Activated naive CD4-positive, alpha-beta T cell treated with anti-CD3 and anti-CD28 coated beads, Interleukin-2, amount 10 ng/mL, durations not matched to agents 7 days and 5 days (primary cell): ENCODE data around the gene AXIN1.
"Not testable (repeated sequence)": the region's sequence is repeated elsewhere in the genome, so short reads cannot be mapped to it uniquely, and the experiment has no call there.

ENCODE experiments used
- CTCF ChIA-PET: fragments of 350-600 bp; sonication (Branson Sonifier 250); formaldehyde crosslinking; loops from one replicate; lab custom pipeline; 2021; ENCODE audit warnings: antibody characterized with exemption; lab: Charles Lee
- DNase-seq: peaks from one replicate; pipeline ENCODE4 v3.0.0-alpha.2; 2020
- H3K27ac Mint-ChIP-seq: one replicate; pipeline ENCODE4 v1.8.0; 2021; ENCODE audit warnings: mild to moderate bottlenecking, moderate library complexity, mixed read lengths
- H3K27me3 Mint-ChIP-seq: one replicate; pipeline ENCODE4 v1.8.0; 2021; ENCODE audit warnings: mild to moderate bottlenecking, mixed read lengths
- H3K36me3 Mint-ChIP-seq: one replicate; pipeline ENCODE4 v1.8.0; 2021; ENCODE audit warnings: mixed read lengths
- H3K4me1 Mint-ChIP-seq: one replicate; pipeline ENCODE4 v1.8.0; 2021; ENCODE audit warnings: mixed read lengths
- H3K4me3 Mint-ChIP-seq: one replicate; pipeline ENCODE4 v1.8.0; 2021; ENCODE audit warnings: mild to moderate bottlenecking, moderate library complexity, mixed read lengths
- H3K9me3 Mint-ChIP-seq: one replicate; pipeline ENCODE4 v1.8.0; 2021; ENCODE audit warnings: mixed read lengths

Gene AXIN1

GRCh38 chr16:268141-269053 is 84.1 kb downstream of the AXIN1 start:
- H3K27me3 Mint-ChIP-seq, result peaks cover 20% of the 10 kb centered on the region
- peaks cover 8% of the 10 kb centered on the region for H3K9me3 Mint-ChIP-seq
- DNase-seq, result no peak
- no peaks in the 10 kb centered on the region for H3K4me1 Mint-ChIP-seq
- H3K36me3 Mint-ChIP-seq, result peaks cover 2% of the 10 kb centered on the region
- CTCF ChIA-PET, result no interaction called here
- H3K4me3 Mint-ChIP-seq, result no peak overlapping the region
- no peak overlapping the region for H3K27ac Mint-ChIP-seq

GRCh38 chr16:267562-267961 is 85.0 kb downstream of the AXIN1 start:
- H3K4me1 Mint-ChIP-seq, H3K27ac Mint-ChIP-seq, DNase-seq, H3K36me3 Mint-ChIP-seq, H3K4me3 Mint-ChIP-seq, H3K9me3 Mint-ChIP-seq, CTCF ChIA-PET: not testable (repeated sequence)
- H3K27me3 Mint-ChIP-seq, result peaks cover 14% of the 10 kb centered on the region

- peaks cover 8% of the 10 kb centered on the region for H3K9me3 Mint-ChIP-seq
- H3K4me3 Mint-ChIP-seq, result no peak overlapping the region
- no peaks in the 10 kb centered on the region for H3K4me1 Mint-ChIP-seq
- H3K27ac Mint-ChIP-seq, result no peak overlapping the region
- peaks cover 7% of the 10 kb centered on the region for H3K27me3 Mint-ChIP-seq
- DNase-seq, result no peak
- H3K36me3 Mint-ChIP-seq, result peaks cover 2% of the 10 kb centered on the region
- CTCF ChIA-PET, result no interaction called here
Observed at GRCh38 chr16:266258-267164, 86.0 kb downstream of the AXIN1 start.

- DNase-seq, result no peak
- H3K27ac Mint-ChIP-seq, result no peak overlapping the region
- H3K27me3 Mint-ChIP-seq, result peaks cover 7% of the 10 kb centered on the region
Observed at GRCh38 chr16:265711-266110, 86.8 kb downstream of the AXIN1 start.

GRCh38 chr16:265002-265529 is 87.5 kb downstream of the AXIN1 start:
- Mint-ChIP-seq H3K36me3 (peaks cover 6% of the 10 kb centered on the region), H3K4me1 (no peaks in the 10 kb centered on the region), H3K4me3 (no peak overlapping the region), H3K9me3 (peaks cover 8% of the 10 kb centered on the region), H3K27ac (no peak overlapping the region), H3K27me3 (peaks cover 6% of the 10 kb centered on the region)
- no peak for DNase-seq
- CTCF ChIA-PET, result no interaction called here

More at GRCh38 chr16:265711-266110, 86.8 kb downstream of the AXIN1 start:
- H3K36me3 Mint-ChIP-seq, result peaks cover 2% of the 10 kb centered on the region
- H3K4me3 Mint-ChIP-seq, result no peak overlapping the region
- peaks cover 8% of the 10 kb centered on the region for H3K9me3 Mint-ChIP-seq
- CTCF ChIA-PET, result no interaction called here
- H3K4me1 Mint-ChIP-seq, result no peaks in the 10 kb centered on the region

GRCh38 chr16:264440-264951 is 88.0 kb downstream of the AXIN1 start:
- DNase-seq, result no peak
- H3K27ac Mint-ChIP-seq, result no peak overlapping the region
- no peaks in the 10 kb centered on the region for H3K4me1 Mint-ChIP-seq
- CTCF ChIA-PET, result no interaction called here
- no peaks in the 10 kb centered on the region for H3K27me3 Mint-ChIP-seq
- peaks cover 6% of the 10 kb centered on the region for H3K36me3 Mint-ChIP-seq
- H3K9me3 Mint-ChIP-seq, result peaks cover 8% of the 10 kb centered on the region
- no peak overlapping the region for H3K4me3 Mint-ChIP-seq

- no peak overlapping the region for H3K27ac Mint-ChIP-seq
- peaks cover 6% of the 10 kb centered on the region for H3K36me3 Mint-ChIP-seq
- no peaks in the 10 kb centered on the region for H3K4me1 Mint-ChIP-seq
- H3K9me3 Mint-ChIP-seq, result peaks cover 8% of the 10 kb centered on the region
- no peak overlapping the region for H3K4me3 Mint-ChIP-seq
- H3K27me3 Mint-ChIP-seq, result no peaks in the 10 kb centered on the region
- CTCF ChIA-PET, result no interaction called here
- DNase-seq, result no peak
Observed at GRCh38 chr16:263944-264343, 88.6 kb downstream of the AXIN1 start.

GRCh38 chr16:263182-263774 is 89.2 kb downstream of the AXIN1 start:
- peaks cover 6% of the 10 kb centered on the region for H3K36me3 Mint-ChIP-seq
- CTCF ChIA-PET, result no interaction called here
- no peaks in the 10 kb centered on the region for H3K27me3 Mint-ChIP-seq
- no peaks in the 10 kb centered on the region for H3K4me1 Mint-ChIP-seq
- H3K9me3 Mint-ChIP-seq, result peaks cover 8% of the 10 kb centered on the region
- DNase-seq, result no peak
- H3K4me3 Mint-ChIP-seq, result no peak overlapping the region
- H3K27ac Mint-ChIP-seq, result no peak overlapping the region

GRCh38 chr16:262121-262745 is 90.3 kb downstream of the AXIN1 start:
- Mint-ChIP-seq H3K27ac (no peak overlapping the region), H3K27me3 (no peaks in the 10 kb centered on the region)
- CTCF ChIA-PET, result no interaction called here

GRCh38 chr16:261031-261691 is 91.4 kb downstream of the AXIN1 start:
- CTCF ChIA-PET, result no interaction called here
- Mint-ChIP-seq H3K9me3 (no peaks in the 10 kb centered on the region), H3K36me3 (peaks cover 7% of the 10 kb centered on the region), H3K4me1 (peaks cover 1% of the 10 kb centered on the region), H3K4me3 (no peak overlapping the region), H3K27me3 (no peaks in the 10 kb centered on the region), H3K27ac (no peak overlapping the region)
- DNase-seq, result no peak

More at GRCh38 chr16:262121-262745, 90.3 kb downstream of the AXIN1 start:
- no peaks in the 10 kb centered on the region for H3K9me3 Mint-ChIP-seq
- H3K36me3 Mint-ChIP-seq, result peaks cover 6% of the 10 kb centered on the region
- no peak for DNase-seq
- no peaks in the 10 kb centered on the region for H3K4me1 Mint-ChIP-seq
- no peak overlapping the region for H3K4me3 Mint-ChIP-seq

- CTCF ChIA-PET, result no interaction called here
- Mint-ChIP-seq H3K27me3 (no peaks in the 10 kb centered on the region), H3K36me3 (peaks cover 12% of the 10 kb centered on the region), H3K27ac (no peak overlapping the region), H3K4me3 (no peak overlapping the region), H3K4me1 (peaks cover 9% of the 10 kb centered on the region), H3K9me3 (no peaks in the 10 kb centered on the region)
- DNase-seq, result no peak
Observed at GRCh38 chr16:260326-260725, 92.2 kb downstream of the AXIN1 start.

- Mint-ChIP-seq H3K27ac (no peak overlapping the region), H3K4me1 (peaks cover 13% of the 10 kb centered on the region), H3K9me3 (no peaks in the 10 kb centered on the region), H3K27me3 (no peaks in the 10 kb centered on the region), H3K36me3 (peaks cover 14% of the 10 kb centered on the region), H3K4me3 (no peak overlapping the region)
- CTCF ChIA-PET, result no interaction called here
- DNase-seq, result no peak
Observed at GRCh38 chr16:259814-260253, 92.7 kb downstream of the AXIN1 start.

GRCh38 chr16:259226-259625 is 93.3 kb downstream of the AXIN1 start:
- H3K9me3 Mint-ChIP-seq, result no peaks in the 10 kb centered on the region
- H3K27ac Mint-ChIP-seq, result no peak overlapping the region
- peaks cover 17% of the 10 kb centered on the region for H3K4me1 Mint-ChIP-seq
- no peaks in the 10 kb centered on the region for H3K27me3 Mint-ChIP-seq
- H3K4me3 Mint-ChIP-seq, result no peak overlapping the region
- DNase-seq, result no peak
- CTCF ChIA-PET, result no interaction called here
- peaks cover 16% of the 10 kb centered on the region for H3K36me3 Mint-ChIP-seq
